DOHH2 (cell line): Measurements from ENCODE around the gene ACER1.

Experiments used
- CTCF ChIP-seq: fragments of 200-600 bp; sonication (generic); IDR thresholded peaks from one replicate; pipeline ENCODE4 v1.5.1; 2014; ENCODE audit warnings: antibody characterized with exemption, mild to moderate bottlenecking, low read depth, low read length; ENCODE audit not compliant: poor library complexity, severe bottlenecking
- EZH2phosphoT487 ChIP-seq: fragments of 200-600 bp; sonication (generic); IDR thresholded peaks from 2 replicates; pipeline ENCODE4 v1.6.1; 2017; ENCODE audit warnings: borderline replicate concordance, mild to moderate bottlenecking, antibody characterized with exemption, low read length, moderate library complexity, mixed read lengths

GRCh38 chr19:6372594-6373095 lies 39.2 kb upstream of the ACER1 start, which contains the start of gene ALKBH7:
- no peak for TF ChIP-seq CTCF
- TF ChIP-seq EZH2phosphoT487, result no peak
